ENCODE measurements around the gene PRKD2.

PRKD2 gene

DNA sequence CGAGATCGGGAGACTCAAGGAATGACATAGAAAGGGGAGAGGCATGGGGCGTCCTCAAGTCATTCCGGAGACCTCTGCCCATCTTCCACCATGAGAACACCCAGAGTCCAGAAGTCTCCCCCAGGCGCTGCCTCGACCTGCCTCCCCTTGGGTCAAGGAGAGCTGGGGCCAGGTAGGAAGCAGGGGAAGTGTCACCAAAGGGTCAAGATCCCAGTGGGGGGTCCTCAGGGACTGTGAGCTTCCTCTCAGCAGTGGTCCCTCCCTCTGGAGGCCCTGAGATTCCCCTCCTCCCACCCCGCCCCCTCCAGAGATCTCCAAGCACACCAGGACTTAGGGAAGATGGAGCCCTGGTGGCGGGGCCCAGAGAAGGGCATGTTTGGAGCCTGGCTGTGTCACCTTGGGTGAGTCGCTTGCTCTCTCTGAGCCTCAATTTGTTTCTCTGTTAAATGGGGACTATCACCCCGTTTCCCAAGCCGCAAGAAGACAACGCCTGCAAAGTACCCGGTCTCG, 56.9 kb downstream of the PRKD2 start:
- no peak for DNase-seq

DNA sequence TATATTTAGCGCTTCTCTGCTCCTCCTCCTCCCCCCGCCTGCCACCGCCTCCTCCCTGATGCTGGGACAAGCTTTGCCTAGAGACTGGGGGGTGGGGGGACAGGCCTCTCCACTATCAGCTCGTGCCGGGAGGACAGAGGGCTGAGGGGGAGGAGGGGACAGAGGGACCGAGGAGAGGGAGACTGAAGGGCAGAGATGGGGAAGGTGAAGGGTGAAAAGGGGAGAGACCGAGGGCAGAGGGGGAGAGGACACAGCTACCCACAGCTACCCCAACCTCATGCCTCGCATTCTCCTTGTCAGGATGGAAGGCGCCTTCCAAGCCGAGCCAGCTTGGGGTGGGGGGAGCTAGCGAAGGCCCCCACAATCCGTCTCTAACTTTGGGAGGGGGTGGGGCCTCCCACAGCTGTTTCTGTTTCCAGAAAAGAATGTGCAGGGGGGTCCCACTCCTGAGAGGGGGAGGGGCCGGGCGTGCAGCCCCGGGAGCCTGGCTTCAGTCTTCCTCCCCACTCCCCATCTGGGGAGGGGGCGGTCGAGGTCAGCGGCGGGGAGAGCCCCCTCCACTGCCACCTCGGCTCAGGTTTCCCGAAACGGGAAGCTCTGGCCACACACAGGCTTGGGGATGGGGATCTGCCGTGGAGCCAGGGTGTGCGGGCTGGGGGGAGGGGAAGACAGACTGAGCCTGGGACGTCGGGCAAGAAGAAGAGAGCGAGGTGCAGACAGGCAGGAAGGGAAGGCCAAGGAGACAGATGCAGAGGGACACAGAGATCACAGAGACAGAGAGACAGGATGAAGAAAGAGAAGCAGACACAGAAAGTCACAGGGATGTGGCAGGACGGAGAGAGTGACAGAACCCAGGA, 57.5 kb downstream of the PRKD2 start:
- DNase-seq, result no peak

DNA sequence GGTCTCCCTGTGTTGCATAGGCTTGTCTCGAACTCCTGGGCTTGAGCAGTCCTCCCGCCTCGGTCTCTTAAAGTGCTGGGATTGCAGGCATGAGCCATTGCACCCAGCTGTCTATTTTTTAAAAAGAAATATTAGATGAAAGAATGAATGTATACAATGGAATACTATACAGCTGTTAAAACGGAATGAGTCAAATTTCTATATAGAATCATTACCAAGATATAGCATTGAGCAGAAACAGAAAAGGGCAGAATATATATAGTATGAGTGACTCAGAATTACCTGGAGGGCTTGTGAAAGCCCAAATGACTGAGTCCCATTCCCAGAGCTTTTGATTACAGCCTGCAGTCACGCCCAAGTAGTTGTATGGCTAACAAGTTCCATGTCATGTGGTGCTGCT, 60.4 kb downstream of the PRKD2 start:
- DNase-seq, result no peak

DNA sequence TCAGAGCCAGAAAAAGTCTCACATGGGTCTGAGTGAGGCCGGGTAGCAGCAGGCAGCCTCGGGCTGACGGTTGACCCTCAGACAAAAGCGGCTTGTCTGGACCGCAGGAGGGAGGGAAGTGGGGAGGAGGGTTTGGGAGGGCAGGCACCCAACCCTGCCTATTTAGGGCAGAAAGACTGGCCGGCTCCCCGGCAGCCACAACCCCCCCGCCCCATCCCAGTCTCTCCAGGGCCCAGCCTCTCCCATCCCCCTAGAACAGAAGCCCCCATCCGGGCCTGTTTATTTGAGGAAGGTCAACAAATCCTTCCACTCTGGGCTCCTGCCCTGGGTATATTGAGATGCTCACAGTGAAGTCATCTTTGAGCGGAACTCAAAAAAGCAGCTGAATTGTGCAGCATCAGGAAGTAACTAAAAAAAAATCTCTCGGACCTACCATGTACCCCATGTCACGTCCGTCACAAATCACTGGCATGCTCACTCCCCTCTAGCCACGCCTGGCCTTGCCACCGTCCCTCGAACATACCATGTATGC, 62.2 kb downstream of the PRKD2 start:
- no peak for DNase-seq

GRCh38 chr19:46650445-46650844, 66.5 kb downstream of the PRKD2 start:
- no peak for DNase-seq

GRCh38 chr19:46648961-46649960, 67.7 kb downstream of the PRKD2 start:
- DNase-seq, result no peak

GRCh38 chr19:46648060-46648960, 68.6 kb downstream of the PRKD2 start:
- DNase-seq, result no peak

DNA sequence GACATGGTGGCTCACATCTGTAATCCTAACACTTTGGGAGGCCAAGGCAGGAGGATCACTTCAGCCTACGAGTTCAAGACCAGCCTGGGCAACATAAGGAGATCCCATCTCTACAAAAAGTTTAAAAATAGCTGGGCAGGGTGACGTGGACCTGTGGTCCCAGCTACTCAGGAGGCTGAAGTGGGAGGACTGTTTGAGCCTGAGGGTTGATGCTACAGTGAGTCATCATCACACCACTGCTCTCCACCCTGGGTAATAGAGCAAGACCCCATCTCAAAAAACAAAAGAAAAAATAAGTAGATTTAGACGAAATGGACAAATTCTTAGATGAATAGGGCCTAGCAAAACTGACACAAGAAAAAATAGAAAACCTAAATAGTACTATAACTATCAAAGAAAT, 70.5 kb downstream of the PRKD2 start:
- DNase-seq, result no peak

- no peak for DNase-seq
Observed at GRCh38 chr19:46644720-46645119, 72.2 kb downstream of the PRKD2 start.

DNA sequence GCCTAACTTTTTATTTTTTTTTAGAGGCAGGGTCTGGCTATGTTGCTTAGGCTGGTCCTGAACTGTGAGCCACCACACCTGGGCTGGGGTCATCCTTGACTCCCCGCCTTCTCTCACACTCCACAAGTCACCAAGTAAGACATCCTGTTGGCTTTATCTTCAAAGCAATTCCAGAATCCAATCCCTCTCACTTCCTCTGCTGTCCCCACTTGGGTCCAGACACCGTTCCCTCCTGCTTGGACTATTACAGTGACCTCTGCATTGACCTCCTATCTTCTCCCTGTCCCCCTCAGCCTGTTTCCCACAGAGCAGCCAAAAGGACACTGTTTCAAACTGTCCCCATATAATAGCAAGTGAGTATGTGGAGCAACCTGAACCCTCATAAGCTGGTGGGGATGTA, 76.3 kb downstream of the PRKD2 start:
- no peak for DNase-seq

DNA sequence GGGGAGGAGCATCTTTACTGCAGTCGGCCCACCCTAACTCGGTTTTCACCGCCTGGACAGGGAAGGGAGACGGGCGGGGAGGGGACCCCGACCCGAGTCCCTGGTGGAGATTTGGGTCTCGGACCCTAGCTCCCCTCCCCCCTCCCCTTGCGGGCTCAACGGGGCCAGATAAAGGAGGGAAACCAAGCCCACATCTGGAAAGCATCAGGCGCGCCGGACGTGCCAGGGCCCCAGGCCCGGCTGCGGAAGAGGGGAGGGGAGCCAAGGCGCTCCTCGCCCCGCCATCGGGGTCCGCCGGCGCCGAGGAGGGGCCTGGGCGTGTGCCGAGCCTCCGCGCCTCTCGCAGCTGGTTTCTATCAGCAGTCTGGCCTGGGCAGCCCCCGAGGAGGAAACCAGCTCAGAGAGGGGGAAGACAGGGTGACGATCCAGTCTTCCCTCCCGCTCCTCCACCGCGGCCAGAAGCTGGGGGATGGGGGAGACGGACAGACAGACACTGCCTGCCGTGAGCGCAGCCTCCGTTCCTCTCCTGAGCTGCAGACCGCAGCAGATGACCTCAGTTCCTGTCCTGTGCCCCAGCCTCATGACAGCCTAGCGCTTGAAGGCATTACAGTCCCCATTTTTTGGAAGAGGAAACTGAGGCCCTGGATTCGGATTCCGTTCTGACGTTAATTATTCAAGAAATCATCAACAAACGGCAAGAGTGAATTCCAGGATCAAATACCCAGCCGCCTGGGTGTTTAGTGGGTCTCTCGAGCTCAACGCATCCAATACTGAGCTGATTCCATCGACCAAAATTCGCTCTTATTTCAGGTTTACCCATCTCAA, 77.3 kb downstream of the PRKD2 start:
- no peak for DNase-seq

DNA sequence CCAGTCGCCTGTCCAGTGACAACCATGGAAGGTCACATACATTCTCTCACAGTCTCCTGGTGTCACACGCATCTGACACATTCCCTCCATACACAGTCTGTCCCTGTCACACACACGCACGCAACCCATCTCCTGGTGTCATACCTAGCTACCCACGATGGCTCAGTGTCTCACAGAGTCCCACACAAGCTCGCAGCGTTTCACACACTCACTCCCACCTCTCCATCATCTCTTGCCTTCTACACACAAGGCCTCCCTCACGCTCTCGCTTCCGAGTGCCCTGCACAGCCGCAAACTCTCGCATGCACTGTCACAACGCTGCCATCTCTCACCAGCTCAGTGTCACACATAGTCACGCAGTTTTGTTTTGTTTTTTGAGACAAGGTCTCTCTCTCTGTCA, 79.7 kb downstream of the PRKD2 start:
- no peak for DNase-seq

GRCh38 chr19:46635920-46636761, 80.8 kb downstream of the PRKD2 start, which contains the start of gene GNG8:
Gene GNG8 (minus strand): TSS chr19:46636202. CDS start chr19:46634682, 1,520 bp downstream.
- DNase-seq, result no peak

DNA sequence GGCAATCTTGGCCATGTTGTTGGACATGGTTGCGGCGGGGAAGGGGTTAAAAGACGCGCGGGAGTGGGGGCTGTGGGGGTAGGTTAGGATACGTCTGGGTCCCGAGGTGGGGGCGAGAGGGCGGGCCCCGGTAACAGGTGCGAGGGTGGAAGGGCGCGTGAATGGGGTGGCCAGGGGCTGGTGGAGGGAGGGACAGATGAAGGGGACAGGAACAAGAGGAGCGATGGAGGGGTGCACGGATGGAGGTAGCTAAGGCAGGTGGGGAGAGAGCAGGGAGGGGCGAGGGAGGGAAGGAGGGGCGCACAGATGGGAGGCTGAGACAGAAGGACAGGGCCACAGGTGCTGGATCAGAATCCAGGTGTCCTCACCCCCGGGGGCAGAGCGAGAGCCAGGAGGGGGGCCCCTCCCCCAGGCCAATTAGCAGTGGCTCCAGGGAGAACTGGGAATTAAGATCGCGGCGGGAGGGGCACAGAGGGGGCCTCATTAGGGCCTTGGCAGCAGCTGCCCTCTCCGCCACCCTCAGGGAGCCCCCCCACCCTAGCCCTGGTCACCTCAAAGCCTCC, 82.2 kb downstream of the PRKD2 start:
- DNase-seq, result no peak

DNA sequence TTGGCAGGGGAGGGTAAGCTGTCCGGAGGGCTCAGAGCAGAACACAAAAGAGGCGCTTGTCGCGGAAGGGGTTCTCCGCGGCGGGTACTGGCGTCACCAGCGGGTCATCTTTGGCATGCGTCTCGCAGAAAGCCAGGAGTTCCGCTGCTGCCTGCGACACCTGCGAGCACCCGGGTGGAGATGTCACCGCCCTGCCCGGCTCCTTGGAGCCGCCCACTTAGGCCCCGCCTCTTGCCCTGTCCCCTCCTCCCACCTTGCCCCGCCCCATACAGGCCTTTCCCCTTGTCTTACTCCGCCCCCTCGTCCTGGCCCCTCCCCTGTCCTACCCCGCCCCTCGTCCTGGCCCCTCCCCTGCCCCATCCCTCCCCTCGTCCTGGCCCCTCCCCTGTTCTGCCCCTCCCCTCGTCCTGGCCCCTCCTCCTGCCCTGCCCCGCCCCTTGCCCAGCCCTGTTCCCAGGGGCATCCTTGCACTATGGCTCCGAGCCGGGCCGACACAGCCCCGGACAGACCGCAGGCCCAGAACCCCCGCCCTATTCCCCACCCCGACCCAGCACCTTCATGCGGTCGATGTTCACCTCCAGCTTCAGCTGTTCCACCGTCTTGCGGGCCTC, 82.8 kb downstream of the PRKD2 start:
- no peak for DNase-seq

GRCh38 chr19:46633130-46633529, 83.8 kb downstream of the PRKD2 start:
- DNase-seq, result no peak

DNA sequence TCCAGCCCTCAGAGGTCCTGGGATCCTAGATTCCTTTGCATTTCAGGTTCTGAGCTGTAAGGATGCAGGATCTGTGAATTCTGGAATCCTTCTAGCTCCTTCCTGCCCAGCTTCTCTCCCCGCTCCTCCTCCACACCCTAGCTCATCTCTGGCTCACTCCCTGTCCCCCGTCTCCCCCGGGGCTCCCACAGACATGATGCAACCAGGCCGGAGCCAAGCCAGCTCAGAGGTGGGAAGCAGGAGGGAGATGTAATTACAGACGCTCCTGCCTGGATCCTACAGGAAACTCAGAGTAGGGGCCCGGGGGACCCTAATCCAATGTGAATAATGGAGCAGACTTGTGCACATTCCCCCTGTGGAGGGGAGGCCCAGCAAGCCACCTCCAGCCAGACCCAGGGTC, 85.4 kb downstream of the PRKD2 start:
- no peak for DNase-seq

- no peak for DNase-seq
Observed at GRCh38 chr19:46630586-46631205, 86.2 kb downstream of the PRKD2 start.

- no peak for DNase-seq
Observed at GRCh38 chr19:46629546-46630025, 87.3 kb downstream of the PRKD2 start.
